Measurements from ENCODE around the gene EXOSC7.

EXOSC7 gene

GRCh38 chr3:45002720-45003119 lies 26.7 kb downstream of the EXOSC7 start:
- TF ChIP-seq POU6F1 (CRISPR knock-in tag; IDR thresholded peaks at IDR 0.05; ENCODE audit: borderline replicate concordance, low read depth): no peak
- TF ChIP-seq PPARA (CRISPR knock-in tag; IDR thresholded peaks at IDR 0.05; ENCODE audit: borderline replicate concordance): no peak
- TF ChIP-seq CREB5 (CRISPR knock-in tag; IDR thresholded peaks at IDR 0.05; ENCODE audit: low read depth): no peak
- TF ChIP-seq ZFP3 (CRISPR knock-in tag; IDR thresholded peaks at IDR 0.05): no peak
- no peak for TF ChIP-seq OSR1 (CRISPR knock-in tag; IDR thresholded peaks at IDR 0.05)
- TF ChIP-seq ESRRG (CRISPR knock-in tag; IDR thresholded peaks at IDR 0.05): no peak
- TF ChIP-seq TCF4 (CRISPR knock-in tag; IDR thresholded peaks at IDR 0.05; ENCODE audit: borderline replicate concordance): no peak
- no peak for TF ChIP-seq ISL1 (CRISPR knock-in tag; IDR thresholded peaks at IDR 0.05)
- no peak for TF ChIP-seq ZNF8 (CRISPR knock-in tag; IDR thresholded peaks at IDR 0.05)

GRCh38 chr3:45003406-45003805 lies 27.4 kb downstream of the EXOSC7 start:
- ATAC-seq: no peak
- TF ChIP-seq CREB5 (CRISPR knock-in tag; IDR thresholded peaks at IDR 0.05; ENCODE audit: low read depth) (no peak), ZC3H10 (CRISPR knock-in tag; IDR thresholded peaks at IDR 0.05) (no peak), POU6F1 (CRISPR knock-in tag; IDR thresholded peaks at IDR 0.05; ENCODE audit: borderline replicate concordance, low read depth) (no peak), SNAI2 (CRISPR knock-in tag; IDR thresholded peaks at IDR 0.05) (no peak), BACH2 (CRISPR knock-in tag; IDR thresholded peaks at IDR 0.05; ENCODE audit: borderline replicate concordance) (no peak), ZNF8 (CRISPR knock-in tag; IDR thresholded peaks at IDR 0.05) (no peak), GLIS3 (CRISPR knock-in tag; IDR thresholded peaks at IDR 0.05) (no peak), TOX (CRISPR knock-in tag; IDR thresholded peaks at IDR 0.05; ENCODE audit: borderline replicate concordance) (no peak), CSRNP3 (CRISPR knock-in tag; IDR thresholded peaks at IDR 0.05) (no peak), ARNTL (CRISPR knock-in tag; IDR thresholded peaks at IDR 0.05; ENCODE audit: borderline replicate concordance, low read depth) (no peak), PATZ1 (CRISPR knock-in tag; IDR thresholded peaks at IDR 0.05; ENCODE audit: borderline replicate concordance) (no peak)

More at GRCh38 chr3:45002720-45003119, 26.7 kb downstream of the EXOSC7 start:
- no peak for ATAC-seq

- no peak for ATAC-seq
- TF ChIP-seq ZNF70 (CRISPR knock-in tag; IDR thresholded peaks at IDR 0.05): no peak
- TF ChIP-seq BACH2 (CRISPR knock-in tag; IDR thresholded peaks at IDR 0.05; ENCODE audit: borderline replicate concordance): no peak
- no peak for TF ChIP-seq TSHZ2 (CRISPR knock-in tag; IDR thresholded peaks at IDR 0.05)
- TF ChIP-seq ZFP30 (CRISPR knock-in tag; IDR thresholded peaks at IDR 0.05): no peak
- TF ChIP-seq ISL1 (CRISPR knock-in tag; IDR thresholded peaks at IDR 0.05): no peak
- no peak for TF ChIP-seq ZC3H10 (CRISPR knock-in tag; IDR thresholded peaks at IDR 0.05)
- TF ChIP-seq ARNTL (CRISPR knock-in tag; IDR thresholded peaks at IDR 0.05; ENCODE audit: borderline replicate concordance, low read depth): no peak
- TF ChIP-seq PPARA (CRISPR knock-in tag; IDR thresholded peaks at IDR 0.05; ENCODE audit: borderline replicate concordance): no peak
- no peak for TF ChIP-seq RARB (CRISPR knock-in tag; IDR thresholded peaks at IDR 0.05)
- no peak for TF ChIP-seq PATZ1 (CRISPR knock-in tag; IDR thresholded peaks at IDR 0.05; ENCODE audit: borderline replicate concordance)
- TF ChIP-seq TCF4 (CRISPR knock-in tag; IDR thresholded peaks at IDR 0.05; ENCODE audit: borderline replicate concordance): no peak
- no peak for TF ChIP-seq OSR1 (CRISPR knock-in tag; IDR thresholded peaks at IDR 0.05)
- TF ChIP-seq SNAI2 (CRISPR knock-in tag; IDR thresholded peaks at IDR 0.05): no peak
- TF ChIP-seq CSDC2 (CRISPR knock-in tag; IDR thresholded peaks at IDR 0.05): no peak
- TF ChIP-seq ZNF8 (CRISPR knock-in tag; IDR thresholded peaks at IDR 0.05): no peak
Measured at GRCh38 chr3:45003859-45004258, 27.8 kb downstream of the EXOSC7 start.
